HepG2 (cell line): ENCODE data around the gene CATSPERD. TPM values are rescaled to one million over a fixed set of nuclear protein-coding genes. Genes with fewer than 3 reads are reported as not detected.
A peak's percentile ranks its signal among the peaks of the same experiment; 100 is the strongest.

Experiments
- AKAP8 ChIP-seq: sonication (generic); formaldehyde crosslinking; IDR thresholded peaks from 2 replicates; pipeline ENCODE4 v1.5.1; 2020; ENCODE audit warnings: mild to moderate bottlenecking, missing genetic modification reagents
- BCL3 ChIP-seq: sonication (generic); formaldehyde crosslinking; IDR thresholded peaks from 2 replicates; pipeline ENCODE4 v1.5.1; 2020; ENCODE audit warnings: mild to moderate bottlenecking, missing genetic modification reagents, moderate library complexity
- CSRNP1 ChIP-seq: sonication (generic); formaldehyde crosslinking; IDR thresholded peaks from 2 replicates; pipeline ENCODE4 v1.8.1; 2023; ENCODE audit warnings: mild to moderate bottlenecking, missing genetic modification reagents
- HDAC1 ChIP-seq: sonication (generic); formaldehyde crosslinking; IDR thresholded peaks from 2 replicates; pipeline ENCODE4 v1.5.1; 2020; ENCODE audit warnings: mild to moderate bottlenecking, missing genetic modification reagents
- KAT2B ChIP-seq: fragments of 150-350 bp; IDR thresholded peaks from 2 replicates; pipeline ENCODE4 v1.6.1; 2014; ENCODE audit warnings: low read depth, low read length, borderline replicate concordance
- MAFK ChIP-seq, 2 experiments: IDR thresholded peaks in 1 of 2; conservative IDR thresholded peaks in 1 of 2; 2 replicates each; pipeline ENCODE4 v1.6.1; 2011; ENCODE audit warnings: improper control_type of control experiment in 2 of 2, low read length in 2 of 2
- MEIS1 ChIP-seq: sonication (generic); formaldehyde crosslinking; IDR thresholded peaks from 2 replicates; pipeline ENCODE4 v1.9.0; 2021; ENCODE audit warnings: mild to moderate bottlenecking, missing genetic modification reagents, moderate library complexity, borderline replicate concordance
- NFE2 ChIP-seq: sonication (generic); formaldehyde crosslinking; IDR thresholded peaks from 2 replicates; pipeline ENCODE4 v1.4.0; 2020; ENCODE audit warnings: missing genetic modification reagents
- SMARCC2 ChIP-seq: fragments of 450-650 bp; IDR thresholded peaks from 2 replicates; pipeline ENCODE4 v1.6.1; 2017; ENCODE audit warnings: antibody characterized with exemption, mild to moderate bottlenecking
- SRY ChIP-seq: sonication (generic); formaldehyde crosslinking; IDR thresholded peaks from 2 replicates; pipeline ENCODE4 v1.8.0; 2022; ENCODE audit warnings: mild to moderate bottlenecking, missing genetic modification reagents
- SSRP1 ChIP-seq: IDR thresholded peaks from 2 replicates; pipeline ENCODE4 v1.6.1; 2016; ENCODE audit warnings: control low read depth
- THAP7 ChIP-seq: sonication (generic); formaldehyde crosslinking; IDR thresholded peaks from 2 replicates; pipeline ENCODE4 v1.8.1; 2023; ENCODE audit warnings: mild to moderate bottlenecking, missing genetic modification reagents
- ZHX1 ChIP-seq: sonication (generic); formaldehyde crosslinking; IDR thresholded peaks from 2 replicates; pipeline ENCODE4 v1.8.1; 2022; ENCODE audit warnings: low read depth, mild to moderate bottlenecking, missing genetic modification reagents
- ZNF274 ChIP-seq: sonication (generic); formaldehyde crosslinking; IDR thresholded peaks from 2 replicates; pipeline ENCODE4 v1.5.1; 2020; ENCODE audit warnings: mild to moderate bottlenecking, missing genetic modification reagents
- ZNF280B ChIP-seq: sonication (generic); formaldehyde crosslinking; IDR thresholded peaks from 2 replicates; pipeline ENCODE4 v1.5.0; 2020; ENCODE audit warnings: missing genetic modification reagents, mild to moderate bottlenecking, borderline replicate concordance
- ZNF446 ChIP-seq: sonication (generic); formaldehyde crosslinking; IDR thresholded peaks from 2 replicates; pipeline ENCODE4 v1.5.0; 2020; ENCODE audit warnings: mild to moderate bottlenecking, missing genetic modification reagents
- ZNF670 ChIP-seq: sonication (generic); formaldehyde crosslinking; IDR thresholded peaks from 2 replicates; pipeline ENCODE4 v1.8.0; 2022; ENCODE audit warnings: mild to moderate bottlenecking, missing genetic modification reagents, borderline replicate concordance
- ZNF724P ChIP-seq: sonication (generic); formaldehyde crosslinking; IDR thresholded peaks from 2 replicates; pipeline ENCODE4 v1.8.0; 2022; ENCODE audit warnings: missing genetic modification reagents, borderline replicate concordance
- ZNF891 ChIP-seq: sonication (generic); formaldehyde crosslinking; IDR thresholded peaks from 2 replicates; pipeline ENCODE4 v1.5.0; 2020; ENCODE audit warnings: mild to moderate bottlenecking, missing genetic modification reagents
- polyA plus RNA-seq, 8 experiments: library from polyadenylated mRNA; depleted of rRNA in 3 of 8; stranded (reverse) in 7 of 8; unstranded in 1 of 8; fragments of >200 nt; fragmentation: Illumina TruSeq in 4 of 8; extraction: Trizol in 4 of 8; gene quantifications; 2 replicates each; pipeline versions ENCODE4 v1.2.1 to v1.2.3, GENCODE V29; 2011 to 2016; ENCODE audit warnings: low read depth in 4 of 8, missing spikeins in 1 of 8, mixed read lengths in 1 of 8; ENCODE audit not compliant: insufficient read depth in 1 of 8
- total RNA-seq, 5 experiments: library from RNA; depleted of rRNA; stranded (reverse); fragments of >200 nt; fragmentation: Illumina TruSeq; extraction: Trizol; gene quantifications; 2 replicates each; pipeline ENCODE4 v1.2.3, GENCODE V29; 2016; ENCODE audit warnings: low read depth in 1 of 5
- TF ChIP-seq, protein P1 (sequence below): sonication (generic); formaldehyde crosslinking; IDR thresholded peaks from 2 replicates; pipeline ENCODE4 v1.5.1; 2020; ENCODE audit warnings: missing genetic modification reagents, mild to moderate bottlenecking, borderline replicate concordance

The CATSPERD gene
- total and polyA plus RNA-seq, 2 of the 13 experiments (the other 11 are each of a cell fraction or from before 2014, with no cell fraction given): 0.04 TPM; not detected in 1

GRCh38 chr19:5827891-5828660 is 107.6 kb downstream of the CATSPERD start (continued):
- TF ChIP-seq SMARCC2: no peak
- peak; percentile 82; the same call in 1 of the 2 replicates for TF ChIP-seq SRY (CRISPR knock-in tag)
- TF ChIP-seq THAP7 (CRISPR knock-in tag): peak; percentile 81; the same call in 1 of the 2 replicates
- TF ChIP-seq MAFK (conservative IDR thresholded peaks at IDR 0.05 in 1 of 2, IDR thresholded peaks at IDR 0.05 in 1 of 2; ENCODE audit: low read length in 2 of 2): no peak
- TF ChIP-seq ZNF891 (CRISPR knock-in tag): peak; percentile 93
- peak; percentile 95 for TF ChIP-seq BCL3 (CRISPR knock-in tag)
- TF ChIP-seq HDAC1 (CRISPR knock-in tag): peak; percentile 71; the same call in 1 of the 2 replicates
- no peak for TF ChIP-seq KAT2B
- TF ChIP-seq CSRNP1 (CRISPR knock-in tag): peak; percentile 85; the same call in 1 of the 2 replicates
- peak; percentile 80 for TF ChIP-seq ZNF280B
- TF ChIP-seq NFE2 (CRISPR knock-in tag): no peak
- no peak for TF ChIP-seq ZNF446 (CRISPR knock-in tag)
- TF ChIP-seq ZHX1: no peak
- peak; percentile 100 for TF ChIP-seq AKAP8 (CRISPR knock-in tag)
- peak; percentile 92 for TF ChIP-seq SSRP1 (CRISPR knock-in tag)
- TF ChIP-seq MEIS1 (CRISPR knock-in tag): peak; percentile 62; the same call in 1 of the 2 replicates
- TF ChIP-seq ZNF670 (CRISPR knock-in tag): peak; percentile 89; the same call in 1 of the 2 replicates
- no peak for TF ChIP-seq ZNF724P
- peak; percentile 97 for TF ChIP-seq ZNF274
- TF ChIP-seq, protein P1, sequence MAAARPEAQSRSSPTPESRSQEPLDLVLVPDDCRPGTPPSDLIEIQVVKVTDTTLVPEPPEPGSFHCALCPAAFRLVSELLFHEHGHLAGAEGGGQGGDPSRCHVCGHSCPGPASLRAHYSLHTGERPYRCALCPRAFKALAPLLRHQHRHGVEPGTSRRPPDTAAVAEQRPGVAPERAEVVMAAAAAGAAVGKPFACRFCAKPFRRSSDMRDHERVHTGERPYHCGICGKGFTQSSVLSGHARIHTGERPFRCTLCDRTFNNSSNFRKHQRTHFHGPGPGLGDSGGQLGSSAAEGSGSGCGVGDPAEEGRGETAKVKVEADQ (CRISPR knock-in tag): peak; percentile 79; the same call in 1 of the 2 replicates
